Epithelial cell of esophagus (primary cell): Measurements from ENCODE around the gene MYLK4.

ENCODE experiments used
- DNase-seq: peaks from one replicate; pipeline ENCODE4 v3.0.0; 2010; ENCODE audit warnings: low read depth
- H3K4me3 ChIP-seq: 2 replicates; pipeline ENCODE4 v1.5.1; 2011; ENCODE audit warnings: mild to moderate bottlenecking, low read length, control low read depth
- TF ChIP-seq, protein P1 (sequence below): IDR thresholded peaks from 2 replicates; pipeline ENCODE4 v1.5.1; 2011; ENCODE audit warnings: low read depth, mild to moderate bottlenecking, low read length, control low read depth, inconsistent platforms; ENCODE audit not compliant: insufficient read depth; ENCODE audit errors: missing control alignments

Gene MYLK4

DNA sequence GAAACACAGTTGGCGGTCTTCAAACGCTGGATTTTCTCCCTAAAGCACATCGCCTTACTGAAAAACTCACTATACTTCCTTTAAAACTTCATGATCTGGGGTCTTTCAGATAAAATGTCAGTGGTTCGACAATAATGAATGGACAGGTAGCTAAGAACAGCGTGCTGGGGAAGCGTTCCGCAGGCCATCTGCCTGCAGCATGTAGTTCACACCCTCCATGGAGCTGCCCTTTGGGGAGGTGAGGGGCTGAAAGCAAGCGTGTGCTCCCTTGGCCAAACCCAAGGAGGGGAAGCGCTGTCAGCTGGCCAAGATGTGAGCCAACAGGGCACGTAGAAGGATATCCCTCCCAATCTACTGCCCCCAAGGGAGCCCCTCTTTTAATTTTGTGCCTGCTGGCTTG, 20.8 kb downstream of the MYLK4 start:
- DNase-seq: no peak
- no peak overlapping the region for H3K4me3 ChIP-seq
- TF ChIP-seq, protein P1, sequence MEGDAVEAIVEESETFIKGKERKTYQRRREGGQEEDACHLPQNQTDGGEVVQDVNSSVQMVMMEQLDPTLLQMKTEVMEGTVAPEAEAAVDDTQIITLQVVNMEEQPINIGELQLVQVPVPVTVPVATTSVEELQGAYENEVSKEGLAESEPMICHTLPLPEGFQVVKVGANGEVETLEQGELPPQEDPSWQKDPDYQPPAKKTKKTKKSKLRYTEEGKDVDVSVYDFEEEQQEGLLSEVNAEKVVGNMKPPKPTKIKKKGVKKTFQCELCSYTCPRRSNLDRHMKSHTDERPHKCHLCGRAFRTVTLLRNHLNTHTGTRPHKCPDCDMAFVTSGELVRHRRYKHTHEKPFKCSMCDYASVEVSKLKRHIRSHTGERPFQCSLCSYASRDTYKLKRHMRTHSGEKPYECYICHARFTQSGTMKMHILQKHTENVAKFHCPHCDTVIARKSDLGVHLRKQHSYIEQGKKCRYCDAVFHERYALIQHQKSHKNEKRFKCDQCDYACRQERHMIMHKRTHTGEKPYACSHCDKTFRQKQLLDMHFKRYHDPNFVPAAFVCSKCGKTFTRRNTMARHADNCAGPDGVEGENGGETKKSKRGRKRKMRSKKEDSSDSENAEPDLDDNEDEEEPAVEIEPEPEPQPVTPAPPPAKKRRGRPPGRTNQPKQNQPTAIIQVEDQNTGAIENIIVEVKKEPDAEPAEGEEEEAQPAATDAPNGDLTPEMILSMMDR: no peak

DNA sequence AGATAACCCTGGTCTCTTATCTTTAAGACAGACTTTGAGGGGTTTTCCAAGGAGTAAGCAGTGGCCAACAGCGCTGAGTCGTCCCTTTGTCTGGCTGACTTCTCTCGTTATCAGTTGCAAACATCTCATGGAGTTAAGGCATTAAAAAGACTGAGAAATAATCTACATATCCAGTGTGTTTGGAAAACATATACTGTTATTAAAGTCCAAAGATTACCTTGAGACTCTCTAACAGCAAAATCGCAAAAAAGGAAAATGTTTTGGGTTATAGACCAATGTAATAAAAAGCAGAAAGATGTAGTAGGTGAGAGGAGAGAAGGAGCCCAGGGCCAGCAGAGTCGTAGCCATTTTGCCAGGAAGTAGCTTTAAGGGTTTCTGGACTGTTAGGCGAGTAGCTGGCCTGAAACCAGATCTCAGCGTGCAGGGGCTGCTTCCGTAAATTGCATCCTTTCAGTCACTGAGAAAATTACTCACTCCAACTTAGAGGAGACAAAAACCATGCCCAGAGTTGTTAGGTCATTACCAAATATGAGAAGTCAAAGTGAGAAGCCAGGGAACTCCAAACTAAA, 24.6 kb downstream of the MYLK4 start:
- TF ChIP-seq, protein P1: no peak
- no peak for DNase-seq
- H3K4me3 ChIP-seq: no peak overlapping the region

DNA sequence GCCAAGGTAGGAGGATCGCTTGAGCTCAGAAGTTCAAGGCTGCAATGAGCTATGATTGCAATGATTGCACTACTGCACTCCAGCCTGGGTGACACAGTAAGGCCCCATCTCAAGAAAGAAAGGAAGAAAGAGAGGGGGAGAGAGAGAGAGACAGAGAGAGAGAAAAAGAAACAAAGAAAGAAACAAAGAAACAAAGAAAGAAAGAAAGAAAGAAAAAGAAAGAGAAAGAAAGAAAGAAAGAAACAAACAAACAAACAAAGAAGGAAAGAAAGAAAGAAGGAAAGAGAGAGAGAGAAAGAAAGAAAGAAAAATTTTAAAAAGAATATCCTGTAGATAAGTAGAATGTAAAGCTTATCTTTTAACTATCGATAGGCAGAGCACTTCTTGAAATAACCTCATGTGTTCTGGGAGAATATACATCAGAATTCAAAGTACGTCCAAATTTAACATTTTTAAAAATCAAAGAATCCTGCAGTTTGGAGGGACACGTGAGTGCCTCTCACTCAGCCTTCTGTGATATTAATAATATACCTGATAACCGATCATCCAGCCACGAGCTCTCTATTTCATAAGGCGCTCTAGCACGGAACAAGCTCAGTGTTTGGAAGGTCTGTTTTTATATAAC, 25.2 kb downstream of the MYLK4 start:
- H3K4me3 ChIP-seq: no peak overlapping the region
- TF ChIP-seq, protein P1: no peak
- DNase-seq: no peak

DNA sequence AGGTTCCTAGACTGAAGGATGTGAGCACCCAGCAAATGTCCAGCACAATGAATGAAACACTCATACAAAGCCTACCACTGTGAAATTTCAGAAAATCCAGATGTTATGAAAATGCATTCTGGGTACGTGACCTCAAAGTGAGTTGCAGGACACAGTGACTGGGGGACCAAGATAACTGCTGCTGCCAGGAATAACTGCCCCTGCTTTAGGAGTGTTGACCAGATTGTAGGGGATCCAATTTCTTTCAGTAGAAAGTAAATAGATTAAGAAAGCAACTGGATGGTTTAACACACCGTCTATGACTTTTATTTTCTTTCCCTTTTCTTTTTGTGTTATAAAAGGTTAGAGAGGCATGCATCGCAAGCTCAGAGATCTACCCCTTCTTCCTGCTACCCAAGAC, 29.5 kb downstream of the MYLK4 start:
- no peak for DNase-seq
- TF ChIP-seq, protein P1: no peak

DNA sequence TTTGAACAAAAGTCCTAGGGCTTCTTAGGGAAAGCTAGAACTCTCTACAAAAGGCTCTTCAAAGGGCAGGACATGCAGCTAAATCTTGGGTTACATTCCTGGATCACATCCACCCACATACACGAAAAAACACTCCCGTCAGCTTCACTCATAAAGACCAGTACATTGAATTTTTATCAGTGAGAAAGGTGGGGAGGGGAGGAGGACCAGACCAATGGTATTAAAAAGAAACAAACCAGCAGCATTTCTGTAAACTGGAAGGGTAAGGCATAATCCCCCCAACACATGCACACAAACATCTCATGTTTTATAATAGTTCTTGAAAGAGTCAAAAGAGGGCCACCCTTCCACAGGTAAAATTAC, 31.6 kb downstream of the MYLK4 start:
- DNase-seq: no peak
- TF ChIP-seq, protein P1: no peak
- H3K4me3 ChIP-seq: no peak overlapping the region

More for the DNA sequence above, 29.5 kb downstream of the MYLK4 start:
- no peak overlapping the region for H3K4me3 ChIP-seq

DNA sequence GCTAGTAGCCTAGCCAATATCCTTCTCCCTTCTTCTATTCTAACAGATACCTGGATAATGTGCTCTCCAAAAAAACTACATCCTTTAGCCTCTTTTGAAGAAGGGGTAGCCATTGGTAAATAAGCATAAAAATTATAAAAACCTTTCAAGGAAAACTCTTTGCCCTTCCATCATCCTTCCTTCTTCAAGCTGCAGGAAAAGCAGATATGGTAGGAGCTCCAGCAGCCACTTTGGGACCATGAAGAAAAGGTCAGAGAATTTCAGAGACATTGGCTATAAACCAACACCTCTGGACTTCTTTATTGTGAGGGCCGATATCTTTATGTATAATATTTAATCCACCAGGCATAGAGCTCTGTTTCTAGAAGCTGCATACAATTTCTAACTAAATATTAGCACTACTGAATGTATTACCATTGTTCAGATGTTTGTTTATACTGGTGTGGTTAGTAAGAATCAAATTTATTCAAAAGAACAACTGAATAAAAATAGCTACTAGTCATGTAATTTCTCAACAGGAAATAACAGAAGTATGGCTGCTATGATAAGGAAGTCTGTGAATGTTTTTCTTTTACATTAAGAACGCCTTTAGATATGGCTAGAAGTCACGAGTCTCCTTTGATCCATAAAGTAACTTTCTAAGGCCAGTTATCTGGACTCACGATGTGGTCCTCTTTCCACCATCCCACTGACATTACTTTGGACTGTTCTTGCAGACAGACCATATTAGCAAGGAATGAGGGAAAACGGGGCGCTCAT, 32.2 kb downstream of the MYLK4 start:
- TF ChIP-seq, protein P1: no peak
- no peak overlapping the region for H3K4me3 ChIP-seq
- no peak for DNase-seq
